B cell (primary cell): ENCODE results near the gene NUP93. TPM values are rescaled to one million over a fixed set of nuclear protein-coding genes. Genes with fewer than 3 reads are reported as not detected.

ENCODE experiments used
- ATAC-seq: fragments of 200-7000 bp; cut with Tn5 transposase; one replicate; pipeline ENCODE4 v1.10.0; 2021; ENCODE audit warnings: low read depth, mild to moderate bottlenecking, moderate number of reproducible peaks, moderate library complexity
- CTCF ChIA-PET: fragments of 350-600 bp; sonication (Branson Sonifier 250); formaldehyde crosslinking; loops from one replicate; lab custom pipeline; 2021; ENCODE audit warnings: antibody characterized with exemption, inconsistent platforms; lab: Charles Lee
- POLR2A ChIA-PET: fragments of 350-600 bp; sonication (Branson Sonifier 250); formaldehyde crosslinking; loops from one replicate; lab custom pipeline; 2021; ENCODE audit warnings: antibody characterized with exemption; lab: Charles Lee
- DNase-seq: peaks from one replicate; pipeline ENCODE4 v3.0.0; 2013
- H2AFZ ChIP-seq: 2 replicates; pipeline ENCODE4 v1.6.1; 2012; ENCODE audit warnings: mild to moderate bottlenecking, low read depth, low read length; ENCODE audit not compliant: insufficient read depth, poor library complexity, severe bottlenecking
- H3K27ac ChIP-seq, 2 donors: 1 replicate in 1 of 2; 2 replicates in 1 of 2; pipeline ENCODE4 v1.5.1; 2012 to 2013; ENCODE audit warnings: low read length in 2 of 2, mild to moderate bottlenecking in 2 of 2, moderate library complexity in 1 of 2
- H3K27me3 ChIP-seq, 4 experiments: fragments of 200-600 bp in 1 of 4; sonication (generic) in 1 of 4; replicated peaks in 1 of 4; 1 replicate in 2 of 4; 2 replicates in 2 of 4; pipeline versions ENCODE4 v1.6.1 to v1.7.0; 2013 to 2016; ENCODE audit warnings: low read length in 3 of 4, mild to moderate bottlenecking in 2 of 4, mixed read lengths in 1 of 4, moderate library complexity in 1 of 4; ENCODE audit not compliant: insufficient read depth in 4 of 4, control insufficient read depth in 3 of 4; ENCODE audit errors: control extremely low read depth in 1 of 4
- H3K36me3 ChIP-seq, 2 experiments: replicated peaks in 1 of 2; 1 replicate in 1 of 2; 2 replicates in 1 of 2; pipeline versions ENCODE4 v1.6.1 to v1.7.1; 2013; ENCODE audit warnings: low read length in 1 of 2; ENCODE audit not compliant: insufficient read depth in 2 of 2, control insufficient read depth in 1 of 2; ENCODE audit errors: control extremely low read depth in 1 of 2, extremely low read depth in 1 of 2
- H3K4me1 ChIP-seq, 2 donors: fragments of 200-600 bp in 1 of 2; sonication (generic) in 1 of 2; 1 replicate in 1 of 2; 2 replicates in 1 of 2; pipeline versions ENCODE4 v1.5.1 to v1.6.1; 2013 to 2017; ENCODE audit warnings: low read length in 2 of 2; ENCODE audit not compliant: control insufficient read depth in 2 of 2, insufficient read depth in 2 of 2
- H3K4me2 ChIP-seq: replicated peaks from 2 replicates; pipeline ENCODE3; 2012; ENCODE audit warnings: mild to moderate bottlenecking, low read depth, low read length; ENCODE audit not compliant: poor library complexity, severe bottlenecking
- H3K4me3 ChIP-seq, 5 experiments: fragments of 200-600 bp in 1 of 5; sonication (generic) in 1 of 5; 1 replicate in 3 of 5; 2 replicates in 2 of 5; pipeline versions ENCODE4 v1.5.1 to v1.7.0; 2011 to 2016; ENCODE audit warnings: low read length in 4 of 5, mild to moderate bottlenecking in 4 of 5, low read depth in 2 of 5, control low read depth in 1 of 5, moderate library complexity in 1 of 5; ENCODE audit not compliant: insufficient read depth in 1 of 5; ENCODE audit errors: control extremely low read depth in 1 of 5, extremely low read depth in 1 of 5
- H3K79me2 ChIP-seq: fragments of 200-600 bp; sonication (generic); one replicate; pipeline ENCODE4 v1.6.0; 2016; ENCODE audit warnings: low read length; ENCODE audit not compliant: control insufficient read depth, insufficient read depth
- H3K9ac ChIP-seq: fragments of 200-600 bp; sonication (generic); 2 replicates; pipeline ENCODE4 v1.6.1; 2017; ENCODE audit warnings: mild to moderate bottlenecking, low read length, moderate library complexity
- H3K9me3 ChIP-seq, 3 donors: one replicate each; pipeline versions ENCODE4 v1.6.1 to v1.7.1; 2013; ENCODE audit warnings: low read length in 2 of 3; ENCODE audit not compliant: control insufficient read depth in 2 of 3, insufficient read depth in 1 of 3; ENCODE audit errors: control extremely low read depth in 1 of 3
- H4K20me1 ChIP-seq: 2 replicates; pipeline ENCODE4 v1.6.0; 2012; ENCODE audit warnings: mild to moderate bottlenecking, low read length; ENCODE audit not compliant: insufficient read depth, control insufficient read depth, poor library complexity, severe bottlenecking
- H3K27ac Mint-ChIP-seq: one replicate; pipeline ENCODE4 v1.8.0; 2021; ENCODE audit warnings: mixed read lengths
- H3K27me3 Mint-ChIP-seq: one replicate; pipeline ENCODE4 v1.8.0; 2021; ENCODE audit warnings: mixed read lengths
- H3K4me1 Mint-ChIP-seq: one replicate; pipeline ENCODE4 v1.8.0; 2021; ENCODE audit warnings: mixed read lengths
- H3K4me3 Mint-ChIP-seq: one replicate; pipeline ENCODE4 v1.8.0; 2021; ENCODE audit warnings: mixed read lengths
- H3K9me3 Mint-ChIP-seq: one replicate; pipeline ENCODE4 v1.8.0; 2022; ENCODE audit warnings: mixed read lengths; ENCODE audit not compliant: insufficient read depth
- EZH2 ChIP-seq: IDR thresholded peaks from 2 replicates; pipeline ENCODE4 v1.6.1; 2012; ENCODE audit warnings: borderline replicate concordance, low read depth, mild to moderate bottlenecking, moderate library complexity, low read length; ENCODE audit not compliant: insufficient read depth, poor library complexity, severe bottlenecking
- WGBS: methylation state at CpG from one replicate; pipeline ENCODE4 v1.1.5; 2013; ENCODE audit warnings: missing lambda C conversion rate; ENCODE audit not compliant: insufficient coverage; 5-methylcytosine and 5-hydroxymethylcytosine counted together
- intact Hi-C: fragments of 100-400 bp; cut with micrococcal nuclease; formaldehyde crosslinking; loops from one replicate; pipeline ENCODE4 v1.10.0; 2022
- polyA plus RNA-seq: library from polyadenylated mRNA; depleted of rRNA; stranded (reverse); fragments of >200 nt; gene quantifications from 2 replicates; pipeline ENCODE4 v1.2.3, GENCODE V29; 2012
- total RNA-seq, 2 donors: library from RNA; stranded (reverse); fragments of 120-200 nt in 1 of 2; gene quantifications; 1 replicate in 1 of 2; 2 replicates in 1 of 2; pipeline versions ENCODE4 v1.2.3 to v1.2.4, GENCODE V29; 2013 to 2022
- TF ChIP-seq, protein P1 (sequence below): fragments of 200-600 bp; IDR thresholded peaks from one replicate; pipeline ENCODE4 v1.8.0; 2022; ENCODE audit warnings: antibody characterized with exemption, mild to moderate bottlenecking

NUP93 gene
- total and polyA plus RNA-seq, 2 donors (not counting 1 experiment from before 2014, with no cell fraction given): 23.6 to 64.6 TPM

DNA sequence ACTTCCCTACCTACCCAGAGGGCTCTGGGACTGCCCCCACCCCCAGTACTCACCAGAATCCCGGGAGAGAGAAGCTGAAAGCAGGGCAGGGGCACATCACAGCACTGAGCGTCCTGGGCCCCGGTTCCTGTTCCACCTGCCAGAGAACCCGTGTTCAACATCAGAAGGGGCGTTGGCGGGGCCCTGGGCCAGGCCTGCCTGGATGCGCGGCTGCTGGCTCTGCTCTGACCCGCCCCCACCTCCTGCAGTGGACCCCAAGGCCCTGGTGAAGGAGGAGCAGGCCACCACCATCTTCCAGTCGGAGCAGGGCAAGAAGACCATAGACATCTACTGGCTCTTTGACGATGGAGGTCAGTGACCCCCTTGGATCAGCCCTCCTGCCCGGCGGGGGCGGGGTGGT is 162.8 kb downstream of the NUP93 start:
- H3K9me3 ChIP-seq: no peaks in the 10 kb centered on the region
- CTCF ChIA-PET: no interaction called here
- H3K27me3 ChIP-seq: no peaks in the 10 kb centered on the region
- TF ChIP-seq, protein P1, sequence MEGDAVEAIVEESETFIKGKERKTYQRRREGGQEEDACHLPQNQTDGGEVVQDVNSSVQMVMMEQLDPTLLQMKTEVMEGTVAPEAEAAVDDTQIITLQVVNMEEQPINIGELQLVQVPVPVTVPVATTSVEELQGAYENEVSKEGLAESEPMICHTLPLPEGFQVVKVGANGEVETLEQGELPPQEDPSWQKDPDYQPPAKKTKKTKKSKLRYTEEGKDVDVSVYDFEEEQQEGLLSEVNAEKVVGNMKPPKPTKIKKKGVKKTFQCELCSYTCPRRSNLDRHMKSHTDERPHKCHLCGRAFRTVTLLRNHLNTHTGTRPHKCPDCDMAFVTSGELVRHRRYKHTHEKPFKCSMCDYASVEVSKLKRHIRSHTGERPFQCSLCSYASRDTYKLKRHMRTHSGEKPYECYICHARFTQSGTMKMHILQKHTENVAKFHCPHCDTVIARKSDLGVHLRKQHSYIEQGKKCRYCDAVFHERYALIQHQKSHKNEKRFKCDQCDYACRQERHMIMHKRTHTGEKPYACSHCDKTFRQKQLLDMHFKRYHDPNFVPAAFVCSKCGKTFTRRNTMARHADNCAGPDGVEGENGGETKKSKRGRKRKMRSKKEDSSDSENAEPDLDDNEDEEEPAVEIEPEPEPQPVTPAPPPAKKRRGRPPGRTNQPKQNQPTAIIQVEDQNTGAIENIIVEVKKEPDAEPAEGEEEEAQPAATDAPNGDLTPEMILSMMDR: no peak
- TF ChIP-seq EZH2: no peak
- intact Hi-C loops: no loop called here
- H3K4me1 Mint-ChIP-seq: peaks cover 25% of the 10 kb centered on the region
- no peaks in the 10 kb centered on the region for H3K79me2 ChIP-seq
- ATAC-seq (no peak), DNase-seq (no peak)
- H3K4me2 ChIP-seq: no peak overlapping the region
- POLR2A ChIA-PET: no interaction called here
- no peaks in the 10 kb centered on the region for H3K9me3 Mint-ChIP-seq
- no peaks in the 10 kb centered on the region for H3K36me3 ChIP-seq
- H3K4me3 ChIP-seq: no peak overlapping the region
- no peaks in the 10 kb centered on the region for H4K20me1 ChIP-seq
- no peak overlapping the region for H3K4me3 Mint-ChIP-seq
- H2AFZ ChIP-seq: no peak overlapping the region
- no peak overlapping the region for H3K9ac ChIP-seq
- H3K27ac ChIP-seq: no peak overlapping the region
- no peaks in the 10 kb centered on the region for H3K27me3 Mint-ChIP-seq
- WGBS: 98% methylated on average over 14 of the region's 14 CpGs
- H3K4me1 ChIP-seq: peaks cover 6 to 18% of the 10 kb centered on the region in 2 donors
- H3K27ac Mint-ChIP-seq: no peak overlapping the region

DNA sequence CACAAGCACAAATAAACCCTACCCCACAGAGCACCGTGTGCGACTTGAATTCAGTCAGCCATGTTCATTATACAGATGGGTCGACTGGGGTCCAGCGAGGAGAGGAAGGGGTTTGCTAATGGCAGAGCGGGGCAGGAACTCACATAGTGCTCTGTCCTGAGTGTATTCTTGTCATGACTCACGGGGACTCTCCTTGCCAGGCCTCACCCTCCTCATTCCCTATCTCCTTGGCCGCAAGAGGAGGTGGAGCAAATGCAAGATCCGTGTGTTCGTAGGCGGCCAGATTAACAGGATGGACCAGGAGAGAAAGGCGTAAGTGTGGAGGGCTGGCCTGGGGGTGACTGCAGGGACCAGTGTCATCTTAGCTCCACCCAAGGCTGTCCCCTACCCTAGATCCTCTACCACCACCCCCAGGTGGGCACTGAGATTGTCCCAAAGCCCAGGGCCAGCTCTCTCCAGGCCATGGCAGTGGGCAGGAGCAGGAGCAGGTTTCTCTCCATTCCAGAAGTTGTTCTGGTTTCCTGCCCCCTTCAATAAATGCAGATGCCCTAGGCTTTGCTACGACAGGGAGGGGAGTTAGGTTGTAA is 164.5 kb downstream of the NUP93 start:
- H3K27me3 ChIP-seq: no peaks in the 10 kb centered on the region
- no peak overlapping the region for H3K4me3 ChIP-seq
- peaks cover 27% of the 10 kb centered on the region for H3K4me1 Mint-ChIP-seq
- no peak overlapping the region for H3K27ac Mint-ChIP-seq
- no peaks in the 10 kb centered on the region for H3K27me3 Mint-ChIP-seq
- no peaks in the 10 kb centered on the region for H3K9me3 ChIP-seq
- DNase-seq (no peak), ATAC-seq (no peak)
- H3K4me3 Mint-ChIP-seq: no peak overlapping the region
- H3K4me1 ChIP-seq: peaks cover 4 to 12% of the 10 kb centered on the region in 2 donors
- no peak overlapping the region for H2AFZ ChIP-seq
- H4K20me1 ChIP-seq: no peaks in the 10 kb centered on the region
- H3K36me3 ChIP-seq: no peaks in the 10 kb centered on the region
- no peak overlapping the region for H3K27ac ChIP-seq
- no peak overlapping the region for H3K4me2 ChIP-seq
- no peaks in the 10 kb centered on the region for H3K9me3 Mint-ChIP-seq
- no peaks in the 10 kb centered on the region for H3K79me2 ChIP-seq
- intact Hi-C loops: no loop called here
- WGBS: 97% methylated on average over 5 of the region's 12 CpGs
- CTCF ChIA-PET: interaction anchor here (0.9 to 1.7 kb wide), 2 partner anchors 28 to 56 kb away, joined by 3 to 4 read pairs; no protein-coding TSS in a partner anchor
- H3K9ac ChIP-seq: no peak overlapping the region
- TF ChIP-seq EZH2: no peak
- TF ChIP-seq, protein P1: no peak
- POLR2A ChIA-PET: no interaction called here
